ENCODE results near the gene UAP1L1. TPM values are rescaled to one million over a fixed set of nuclear protein-coding genes. Genes with fewer than 3 reads are reported as not detected.

Gene UAP1L1
- total RNA-seq, 1 donor from 2014 or later, result 3.2 TPM

DNA sequence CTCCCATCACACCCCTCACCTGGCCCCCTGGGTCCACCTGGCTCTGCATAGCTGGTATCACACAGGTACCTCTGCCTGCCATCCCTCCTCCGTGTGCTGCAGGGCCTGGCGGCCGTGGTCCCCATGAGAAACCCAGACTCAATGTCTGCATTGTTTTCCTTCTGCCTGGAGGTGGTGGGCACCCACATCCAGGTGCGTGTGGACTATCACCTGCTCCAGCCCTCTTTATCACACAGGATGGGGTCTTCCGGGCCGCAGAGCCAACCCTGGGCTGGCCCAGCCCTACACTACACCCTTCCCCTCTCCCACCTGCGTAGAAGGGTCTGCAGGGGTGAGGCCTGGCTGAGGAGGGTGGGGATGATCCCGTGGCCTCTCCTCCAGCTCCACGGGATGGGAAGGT is 38.4 kb upstream of the UAP1L1 start:
- no peak for DNase-seq (ENCODE audit: low spot score)
- Mint-ChIP-seq H3K27me3 (ENCODE audit: unreplicated experiment) (peaks cover 2% of the 10 kb centered on the region), H3K36me3 (ENCODE audit: low read depth, unreplicated experiment) (peaks cover 4% of the 10 kb centered on the region), H3K4me3 (ENCODE audit: unreplicated experiment) (no peak overlapping the region), H3K27ac (ENCODE audit: unreplicated experiment) (no peak overlapping the region), H3K9me3 (ENCODE audit: unreplicated experiment) (no peaks in the 10 kb centered on the region), H3K4me1 (ENCODE audit: unreplicated experiment) (no peaks in the 10 kb centered on the region)
- TF ChIP-seq, protein P1, sequence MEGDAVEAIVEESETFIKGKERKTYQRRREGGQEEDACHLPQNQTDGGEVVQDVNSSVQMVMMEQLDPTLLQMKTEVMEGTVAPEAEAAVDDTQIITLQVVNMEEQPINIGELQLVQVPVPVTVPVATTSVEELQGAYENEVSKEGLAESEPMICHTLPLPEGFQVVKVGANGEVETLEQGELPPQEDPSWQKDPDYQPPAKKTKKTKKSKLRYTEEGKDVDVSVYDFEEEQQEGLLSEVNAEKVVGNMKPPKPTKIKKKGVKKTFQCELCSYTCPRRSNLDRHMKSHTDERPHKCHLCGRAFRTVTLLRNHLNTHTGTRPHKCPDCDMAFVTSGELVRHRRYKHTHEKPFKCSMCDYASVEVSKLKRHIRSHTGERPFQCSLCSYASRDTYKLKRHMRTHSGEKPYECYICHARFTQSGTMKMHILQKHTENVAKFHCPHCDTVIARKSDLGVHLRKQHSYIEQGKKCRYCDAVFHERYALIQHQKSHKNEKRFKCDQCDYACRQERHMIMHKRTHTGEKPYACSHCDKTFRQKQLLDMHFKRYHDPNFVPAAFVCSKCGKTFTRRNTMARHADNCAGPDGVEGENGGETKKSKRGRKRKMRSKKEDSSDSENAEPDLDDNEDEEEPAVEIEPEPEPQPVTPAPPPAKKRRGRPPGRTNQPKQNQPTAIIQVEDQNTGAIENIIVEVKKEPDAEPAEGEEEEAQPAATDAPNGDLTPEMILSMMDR (IDR thresholded peaks at IDR 0.05; ENCODE audit: unreplicated experiment), result no peak

DNA sequence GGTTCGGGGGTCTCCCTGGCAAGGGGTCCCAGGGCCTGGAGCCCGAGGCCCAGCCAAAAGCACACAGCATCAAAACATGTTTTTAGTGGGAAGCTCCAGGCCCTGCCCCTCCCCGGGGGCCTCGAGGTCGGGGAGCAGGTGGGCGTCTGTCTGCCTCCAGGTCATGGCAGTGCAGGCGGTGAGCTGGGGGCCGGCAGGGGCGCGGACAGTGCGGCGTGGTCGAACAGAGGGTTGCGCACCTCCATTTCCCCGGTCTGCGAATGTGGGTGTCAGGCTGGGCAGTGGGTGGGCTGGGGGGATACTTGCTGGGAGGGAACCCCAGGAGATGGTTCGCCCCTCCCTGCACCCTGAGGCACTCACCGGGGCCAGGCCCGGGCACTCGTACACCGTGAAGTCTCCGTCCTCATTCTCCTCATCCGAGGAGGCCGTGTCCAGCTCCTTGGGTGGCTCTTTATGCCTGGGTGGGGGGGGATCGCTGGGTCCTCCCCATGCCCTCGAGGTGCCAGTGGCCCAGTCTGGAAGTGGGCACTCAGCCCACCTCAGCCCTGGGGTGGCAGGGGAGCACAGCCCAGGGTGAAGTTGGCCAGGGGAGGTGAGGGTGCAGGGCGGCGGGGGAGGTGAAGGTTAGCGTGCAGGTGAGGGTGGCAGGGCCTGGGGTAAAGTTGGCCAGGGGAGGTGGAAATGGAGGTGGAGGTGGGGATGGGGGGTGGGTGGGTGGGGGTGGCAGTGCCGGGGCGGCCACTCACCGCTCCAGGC is 37.5 kb upstream of the UAP1L1 start:
- peaks cover 3% of the 10 kb centered on the region for H3K27me3 Mint-ChIP-seq (ENCODE audit: unreplicated experiment)
- peaks cover 2% of the 10 kb centered on the region for H3K4me1 Mint-ChIP-seq (ENCODE audit: unreplicated experiment)
- no peak overlapping the region for H3K4me3 Mint-ChIP-seq (ENCODE audit: unreplicated experiment)
- H3K9me3 Mint-ChIP-seq (ENCODE audit: unreplicated experiment), result no peaks in the 10 kb centered on the region
- peaks cover 4% of the 10 kb centered on the region for H3K36me3 Mint-ChIP-seq (ENCODE audit: low read depth, unreplicated experiment)
- no peak overlapping the region for H3K27ac Mint-ChIP-seq (ENCODE audit: unreplicated experiment)
- TF ChIP-seq, protein P1 (IDR thresholded peaks at IDR 0.05; ENCODE audit: unreplicated experiment), result no peak
- DNase-seq (ENCODE audit: low spot score), result no peak

DNA sequence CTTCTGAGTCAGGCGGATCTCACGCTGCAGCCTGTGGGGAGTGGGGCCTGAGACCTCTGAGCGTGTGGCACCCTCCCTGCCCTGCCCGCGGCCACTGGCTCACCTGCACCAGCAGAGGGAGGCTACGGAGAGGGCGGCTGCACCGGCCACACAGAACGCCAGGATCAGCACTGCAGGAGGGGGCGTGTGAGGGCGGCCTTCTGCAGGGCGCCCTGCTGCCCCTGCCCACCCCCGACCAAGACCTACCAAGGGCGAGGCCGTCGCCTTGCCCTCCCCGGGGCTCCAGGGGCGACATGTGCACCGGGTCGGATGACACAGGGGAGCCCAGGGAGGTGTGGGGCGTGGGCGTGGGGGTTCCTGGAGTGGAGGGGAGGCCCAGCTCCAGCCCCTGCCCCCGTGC is 36.7 kb upstream of the UAP1L1 start:
- H3K4me1 Mint-ChIP-seq (ENCODE audit: unreplicated experiment), result peaks cover 4% of the 10 kb centered on the region
- H3K4me3 Mint-ChIP-seq (ENCODE audit: unreplicated experiment), result no peak overlapping the region
- H3K36me3 Mint-ChIP-seq (ENCODE audit: low read depth, unreplicated experiment), result peaks cover 4% of the 10 kb centered on the region
- H3K27me3 Mint-ChIP-seq (ENCODE audit: unreplicated experiment), result peaks cover 3% of the 10 kb centered on the region
- DNase-seq (ENCODE audit: low spot score), result no peak
- no peaks in the 10 kb centered on the region for H3K9me3 Mint-ChIP-seq (ENCODE audit: unreplicated experiment)
- TF ChIP-seq, protein P1 (IDR thresholded peaks at IDR 0.05; ENCODE audit: unreplicated experiment), result no peak
- no peak overlapping the region for H3K27ac Mint-ChIP-seq (ENCODE audit: unreplicated experiment)

DNA sequence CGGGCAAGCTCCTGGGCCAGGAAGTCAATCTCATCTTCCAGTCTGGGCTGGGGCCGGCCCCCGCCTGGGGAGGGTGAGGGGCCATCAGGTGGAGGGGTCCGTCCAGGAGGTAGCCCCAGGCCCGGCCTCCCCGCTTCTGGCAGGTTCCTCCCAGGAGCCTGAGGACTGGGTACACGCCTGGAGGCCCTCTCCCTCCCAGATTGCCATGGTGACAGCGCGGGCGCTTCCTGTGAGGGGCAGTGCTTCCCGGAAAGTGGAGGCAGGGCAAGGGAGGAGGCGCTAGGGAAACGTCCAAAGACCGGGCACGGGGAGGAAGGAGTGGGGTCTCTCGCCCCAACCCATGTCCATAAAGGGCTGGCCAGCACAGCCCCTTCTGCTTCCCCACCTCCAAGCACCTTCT is 36.2 kb upstream of the UAP1L1 start:
- peaks cover 4% of the 10 kb centered on the region for H3K4me1 Mint-ChIP-seq (ENCODE audit: unreplicated experiment)

More for the DNA sequence above, 36.2 kb upstream of the UAP1L1 start:
- Mint-ChIP-seq H3K27me3 (ENCODE audit: unreplicated experiment) (peaks cover 3% of the 10 kb centered on the region), H3K4me3 (ENCODE audit: unreplicated experiment) (no peak overlapping the region), H3K9me3 (ENCODE audit: unreplicated experiment) (no peaks in the 10 kb centered on the region), H3K27ac (ENCODE audit: unreplicated experiment) (no peak overlapping the region), H3K36me3 (ENCODE audit: low read depth, unreplicated experiment) (peaks cover 4% of the 10 kb centered on the region)
- peak; percentile 52 for DNase-seq (ENCODE audit: low spot score)
- TF ChIP-seq, protein P1 (IDR thresholded peaks at IDR 0.05; ENCODE audit: unreplicated experiment), result no peak
